DOHH2 (cell line): ENCODE results near the gene SORBS1.

Experiments used
- H3F3A ChIP-seq: fragments of 200-600 bp; sonication (generic), shearing (Covaris generic); 2 replicates; pipeline ENCODE4 v1.6.0; 2016; ENCODE audit warnings: antibody characterized with exemption, mild to moderate bottlenecking; ENCODE audit not compliant: control insufficient read depth, insufficient read depth
- H3K27ac ChIP-seq: fragments of 200-600 bp; sonication (generic); 2 replicates; pipeline ENCODE4 v1.5.1; 2014; ENCODE audit warnings: low read depth, mild to moderate bottlenecking, low read length, moderate library complexity
- H3K27me3 ChIP-seq: fragments of 200-600 bp; sonication (generic); 2 replicates; pipeline ENCODE4 v1.6.1; 2014; ENCODE audit warnings: mild to moderate bottlenecking, low read length, mixed read lengths; ENCODE audit not compliant: control insufficient read depth
- H3K36me3 ChIP-seq: fragments of 200-600 bp; sonication (generic); 2 replicates; pipeline ENCODE4 v1.6.1; 2014; ENCODE audit warnings: mild to moderate bottlenecking, low read length, moderate library complexity, mixed read lengths; ENCODE audit not compliant: control insufficient read depth
- H3K4me1 ChIP-seq: fragments of 200-600 bp; sonication (generic); 2 replicates; pipeline ENCODE4 v1.6.1; 2014; ENCODE audit warnings: mild to moderate bottlenecking, low read length, mixed read lengths; ENCODE audit not compliant: control insufficient read depth
- H3K4me2 ChIP-seq: fragments of 200-600 bp; sonication (generic); 2 replicates; pipeline ENCODE4 v1.6.0; 2014; ENCODE audit warnings: mild to moderate bottlenecking, low read length, moderate library complexity
- H3K4me3 ChIP-seq: fragments of 200-600 bp; sonication (generic); 2 replicates; pipeline ENCODE4 v1.5.1; 2014; ENCODE audit warnings: mild to moderate bottlenecking, low read length, mixed read lengths
- H3K79me2 ChIP-seq: fragments of 200-600 bp; sonication (generic); 2 replicates; pipeline ENCODE4 v1.6.1; 2014; ENCODE audit warnings: mild to moderate bottlenecking, low read length, mixed read lengths; ENCODE audit not compliant: control insufficient read depth
- H3K9me2 ChIP-seq: fragments of 200-600 bp; sonication (generic); replicated peaks from 2 replicates; pipeline ENCODE4 v1.6.1; 2014; ENCODE audit warnings: mild to moderate bottlenecking, low read length, mixed read lengths; ENCODE audit not compliant: control insufficient read depth
- H3K9me3 ChIP-seq: fragments of 200-600 bp; sonication (generic); 2 replicates; pipeline ENCODE4 v1.6.1; 2014; ENCODE audit warnings: antibody characterized with exemption, low read length, mixed read lengths; ENCODE audit not compliant: control insufficient read depth, insufficient read depth
- H4K20me1 ChIP-seq: fragments of 200-600 bp; sonication (generic); 2 replicates; pipeline ENCODE4 v1.6.0; 2014; ENCODE audit warnings: low read depth, mild to moderate bottlenecking, antibody characterized with exemption, low read length, moderate library complexity; ENCODE audit not compliant: control insufficient read depth, insufficient read depth
- EZH2phosphoT487 ChIP-seq: fragments of 200-600 bp; sonication (generic); IDR thresholded peaks from 2 replicates; pipeline ENCODE4 v1.6.1; 2017; ENCODE audit warnings: borderline replicate concordance, mild to moderate bottlenecking, antibody characterized with exemption, low read length, moderate library complexity, mixed read lengths
- TF ChIP-seq, protein P1 (sequence below): fragments of 200-600 bp; sonication (generic); IDR thresholded peaks from one replicate; pipeline ENCODE4 v1.5.1; 2014; ENCODE audit warnings: antibody characterized with exemption, mild to moderate bottlenecking, low read depth, low read length; ENCODE audit not compliant: poor library complexity, severe bottlenecking

SORBS1 gene

GRCh38 chr10:95475827-95476468 lies 85.2 kb downstream of the SORBS1 start:
- no peak overlapping the region for H3K27ac ChIP-seq
- H3K9me3 ChIP-seq: no peaks in the 10 kb centered on the region
- no peaks in the 10 kb centered on the region for H3F3A ChIP-seq
- no peaks in the 10 kb centered on the region for H4K20me1 ChIP-seq
- H3K9me2 ChIP-seq: no peaks in the 10 kb centered on the region
- H3K4me2 ChIP-seq: no peak overlapping the region
- H3K79me2 ChIP-seq: no peaks in the 10 kb centered on the region
- H3K4me3 ChIP-seq: no peak overlapping the region
- H3K36me3 ChIP-seq: no peaks in the 10 kb centered on the region
- peaks cover 35% of the 10 kb centered on the region for H3K27me3 ChIP-seq
- TF ChIP-seq EZH2phosphoT487: no peak
- TF ChIP-seq, protein P1, sequence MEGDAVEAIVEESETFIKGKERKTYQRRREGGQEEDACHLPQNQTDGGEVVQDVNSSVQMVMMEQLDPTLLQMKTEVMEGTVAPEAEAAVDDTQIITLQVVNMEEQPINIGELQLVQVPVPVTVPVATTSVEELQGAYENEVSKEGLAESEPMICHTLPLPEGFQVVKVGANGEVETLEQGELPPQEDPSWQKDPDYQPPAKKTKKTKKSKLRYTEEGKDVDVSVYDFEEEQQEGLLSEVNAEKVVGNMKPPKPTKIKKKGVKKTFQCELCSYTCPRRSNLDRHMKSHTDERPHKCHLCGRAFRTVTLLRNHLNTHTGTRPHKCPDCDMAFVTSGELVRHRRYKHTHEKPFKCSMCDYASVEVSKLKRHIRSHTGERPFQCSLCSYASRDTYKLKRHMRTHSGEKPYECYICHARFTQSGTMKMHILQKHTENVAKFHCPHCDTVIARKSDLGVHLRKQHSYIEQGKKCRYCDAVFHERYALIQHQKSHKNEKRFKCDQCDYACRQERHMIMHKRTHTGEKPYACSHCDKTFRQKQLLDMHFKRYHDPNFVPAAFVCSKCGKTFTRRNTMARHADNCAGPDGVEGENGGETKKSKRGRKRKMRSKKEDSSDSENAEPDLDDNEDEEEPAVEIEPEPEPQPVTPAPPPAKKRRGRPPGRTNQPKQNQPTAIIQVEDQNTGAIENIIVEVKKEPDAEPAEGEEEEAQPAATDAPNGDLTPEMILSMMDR: no peak
- H3K4me1 ChIP-seq: no peaks in the 10 kb centered on the region

DNA sequence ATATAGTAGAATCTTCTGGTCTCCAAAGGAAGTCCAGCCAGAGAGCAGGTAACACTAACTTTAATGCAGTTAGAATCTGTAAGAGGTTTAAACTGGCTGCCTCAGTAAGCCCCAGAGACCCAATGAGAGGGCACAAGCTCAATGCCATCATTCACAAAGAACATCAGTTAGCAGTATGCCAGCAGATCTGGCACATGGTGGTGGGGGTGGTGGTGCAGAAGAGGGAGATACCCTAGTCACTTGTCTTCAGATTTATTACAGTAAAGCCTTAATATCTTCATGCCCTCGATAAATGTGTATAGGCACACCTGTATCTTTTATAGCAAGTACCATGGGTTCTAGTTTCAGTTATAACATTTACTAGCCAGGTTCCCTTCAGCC lies 86.2 kb downstream of the SORBS1 start:
- H3K27me3 ChIP-seq: peaks cover 31% of the 10 kb centered on the region
- no peak overlapping the region for H3K4me2 ChIP-seq
- H4K20me1 ChIP-seq: no peaks in the 10 kb centered on the region
- no peaks in the 10 kb centered on the region for H3K79me2 ChIP-seq
- no peaks in the 10 kb centered on the region for H3K9me3 ChIP-seq
- H3K9me2 ChIP-seq: no peaks in the 10 kb centered on the region
- no peaks in the 10 kb centered on the region for H3K36me3 ChIP-seq
- TF ChIP-seq EZH2phosphoT487: no peak
- TF ChIP-seq, protein P1: no peak
- H3K27ac ChIP-seq: no peak overlapping the region
- no peaks in the 10 kb centered on the region for H3K4me1 ChIP-seq
- no peak overlapping the region for H3K4me3 ChIP-seq
- no peaks in the 10 kb centered on the region for H3F3A ChIP-seq

- Histone ChIP-seq H3K27me3 (peaks cover 26% of the 10 kb centered on the region), H3K4me1 (no peaks in the 10 kb centered on the region), H4K20me1 (no peaks in the 10 kb centered on the region), H3K4me3 (no peak overlapping the region), H3K36me3 (no peaks in the 10 kb centered on the region), H3F3A (no peaks in the 10 kb centered on the region), H3K9me2 (no peaks in the 10 kb centered on the region), H3K27ac (no peak overlapping the region), H3K9me3 (no peaks in the 10 kb centered on the region), H3K79me2 (no peaks in the 10 kb centered on the region), H3K4me2 (no peak overlapping the region)
- TF ChIP-seq EZH2phosphoT487: no peak
- TF ChIP-seq, protein P1: no peak
Measured at GRCh38 chr10:95474228-95475002, 86.8 kb downstream of the SORBS1 start.
